Activated CD4-positive, alpha-beta T cell treated with anti-CD3 and anti-CD28 coated beads for 48 hours (primary cell): ENCODE measurements around the gene FGF18.

Source experiments
- DNase-seq: peaks from one replicate; pipeline ENCODE4 v3.0.0-alpha.2; 2020

Gene FGF18

GRCh38 chr5:171444582-171444981 is 25.1 kb downstream of the FGF18 start:
- no peak for DNase-seq

DNA sequence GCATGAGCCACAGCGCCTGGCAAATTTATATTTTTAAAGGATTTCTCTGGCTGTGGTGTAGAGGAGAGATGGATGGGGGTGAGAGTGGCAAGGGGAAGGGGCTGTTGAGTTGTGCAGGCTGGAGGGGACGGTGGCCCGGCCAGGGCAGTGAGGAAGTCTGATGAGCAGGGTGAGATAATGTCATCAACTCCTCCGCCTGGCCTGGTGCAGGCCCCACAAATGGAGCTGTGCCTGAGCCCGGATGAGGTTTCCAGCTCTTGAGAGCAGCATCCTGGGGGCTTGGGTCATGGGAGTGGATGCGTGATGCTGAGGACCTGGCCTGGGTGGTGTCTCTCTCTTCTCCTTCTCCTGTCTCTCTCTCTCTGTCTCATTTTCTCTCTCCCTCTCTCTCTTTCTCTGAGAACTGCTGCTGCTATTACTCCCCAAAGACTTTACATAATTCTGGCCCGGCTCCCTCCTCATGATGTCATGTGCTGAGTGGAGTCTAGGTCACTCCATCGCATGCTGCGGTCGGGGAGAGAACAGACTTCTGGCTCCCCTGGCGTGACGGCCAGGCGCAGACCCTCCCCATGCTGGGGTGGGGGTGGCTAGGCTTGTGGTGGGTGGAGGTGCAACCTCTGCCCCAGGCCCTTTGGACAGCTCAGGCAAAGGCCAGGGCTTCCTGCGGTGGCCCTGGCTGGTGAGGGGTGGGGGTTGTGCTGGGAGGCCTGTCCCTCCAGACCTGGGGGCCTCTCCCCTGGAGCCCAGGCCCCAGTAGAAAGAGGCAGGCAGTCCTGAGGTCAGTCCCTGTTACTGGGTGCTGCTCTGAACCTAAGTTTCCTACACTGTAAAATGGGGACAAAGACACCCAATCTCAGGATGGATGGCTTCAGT is 26.4 kb downstream of the FGF18 start:
- DNase-seq: no peak

GRCh38 chr5:171447226-171447625 is 27.8 kb downstream of the FGF18 start:
- DNase-seq: no peak

DNA sequence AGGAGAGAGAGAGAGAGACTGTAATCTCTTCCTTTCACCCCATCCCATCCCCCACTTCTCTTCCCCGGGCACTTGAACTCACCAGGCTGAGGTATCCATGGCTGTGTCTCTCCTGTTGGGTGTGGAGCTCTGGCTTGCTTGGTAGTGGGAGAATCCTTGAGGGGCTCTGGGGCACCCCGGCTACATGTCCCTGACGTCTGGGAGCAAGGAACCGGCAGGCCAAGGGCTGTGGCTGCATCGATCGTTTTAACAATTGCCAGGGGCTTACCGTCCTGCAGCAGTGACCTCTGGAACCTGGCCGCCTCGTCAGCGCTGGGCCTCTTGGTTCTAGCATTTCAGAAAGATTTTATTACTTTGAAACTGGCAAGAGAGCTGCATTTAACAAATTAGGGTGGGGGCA is 30.0 kb downstream of the FGF18 start:
- DNase-seq: no peak

DNA sequence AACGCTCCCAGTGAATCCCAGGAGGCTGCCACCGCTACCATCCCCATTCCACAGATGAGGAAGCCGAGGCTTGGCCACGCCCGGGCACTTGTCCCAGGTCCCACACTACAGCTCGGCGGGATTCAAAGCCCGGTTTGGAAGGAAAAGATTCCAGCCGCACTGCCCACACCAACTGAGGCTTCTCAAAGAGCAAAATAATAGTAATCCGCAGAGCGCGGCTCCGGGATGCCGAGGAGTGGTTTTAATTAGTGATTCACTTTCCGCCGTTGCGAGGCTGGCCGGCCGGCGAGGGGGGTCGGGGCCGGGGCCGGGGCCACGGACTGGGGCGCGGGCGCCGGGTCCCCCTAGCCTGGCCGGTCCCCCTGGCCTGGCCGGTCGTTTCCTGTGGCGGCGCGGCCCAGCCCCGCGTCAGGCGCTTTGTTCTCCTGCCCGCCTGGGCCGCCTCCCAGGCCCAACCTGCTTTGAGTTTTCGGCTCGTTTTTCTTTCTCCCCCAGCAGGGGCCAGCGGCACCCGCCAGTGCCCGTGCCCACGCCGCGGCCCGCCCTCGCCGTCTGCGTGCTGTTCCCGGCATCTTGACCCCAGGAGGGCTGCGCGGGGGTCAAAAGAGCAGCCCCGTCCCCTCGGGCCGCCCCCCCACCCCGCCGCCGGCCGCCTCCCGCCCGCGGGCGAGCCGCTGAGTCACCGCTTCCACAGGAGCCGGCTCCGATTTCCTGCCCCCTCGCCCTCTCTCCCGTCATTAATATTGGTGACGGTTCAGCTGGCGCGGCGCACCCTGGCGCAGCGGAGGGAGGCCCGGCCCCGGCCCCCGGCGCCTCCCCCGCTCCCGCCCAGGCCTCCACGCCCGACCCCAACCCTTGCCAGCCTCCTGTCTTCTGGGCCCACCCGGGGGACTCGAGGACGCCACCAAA is 31.2 kb downstream of the FGF18 start:
- peak; percentile 43 for DNase-seq

GRCh38 chr5:171451421-171451820 is 32.0 kb downstream of the FGF18 start:
- DNase-seq: no peak

GRCh38 chr5:171453056-171453725 is 33.7 kb downstream of the FGF18 start:
- DNase-seq: no peak

GRCh38 chr5:171453988-171454387 is 34.5 kb downstream of the FGF18 start:
- no peak for DNase-seq

DNA sequence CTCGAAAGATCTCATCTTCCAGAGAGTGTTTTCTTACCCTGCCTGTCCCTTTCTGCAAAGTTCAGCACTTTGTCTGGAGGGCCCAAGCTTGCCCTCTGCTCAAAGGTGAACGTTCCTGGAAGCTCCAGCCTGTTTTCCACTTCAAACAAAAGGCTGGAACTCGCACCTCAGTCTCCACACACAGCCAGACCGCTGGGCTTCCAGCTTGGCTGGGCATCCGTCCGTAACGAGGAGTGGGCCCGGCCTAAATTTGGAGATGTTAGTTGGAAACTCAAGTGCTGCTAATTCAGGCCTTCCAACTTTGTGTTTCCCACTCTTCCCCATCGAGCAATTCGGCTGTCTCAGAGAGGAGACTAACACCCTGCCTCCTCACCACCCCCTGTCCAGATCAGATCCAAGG is 35.1 kb downstream of the FGF18 start:
- no peak for DNase-seq

- no peak for DNase-seq
Measured at GRCh38 chr5:171455522-171455921, 36.1 kb downstream of the FGF18 start.

DNA sequence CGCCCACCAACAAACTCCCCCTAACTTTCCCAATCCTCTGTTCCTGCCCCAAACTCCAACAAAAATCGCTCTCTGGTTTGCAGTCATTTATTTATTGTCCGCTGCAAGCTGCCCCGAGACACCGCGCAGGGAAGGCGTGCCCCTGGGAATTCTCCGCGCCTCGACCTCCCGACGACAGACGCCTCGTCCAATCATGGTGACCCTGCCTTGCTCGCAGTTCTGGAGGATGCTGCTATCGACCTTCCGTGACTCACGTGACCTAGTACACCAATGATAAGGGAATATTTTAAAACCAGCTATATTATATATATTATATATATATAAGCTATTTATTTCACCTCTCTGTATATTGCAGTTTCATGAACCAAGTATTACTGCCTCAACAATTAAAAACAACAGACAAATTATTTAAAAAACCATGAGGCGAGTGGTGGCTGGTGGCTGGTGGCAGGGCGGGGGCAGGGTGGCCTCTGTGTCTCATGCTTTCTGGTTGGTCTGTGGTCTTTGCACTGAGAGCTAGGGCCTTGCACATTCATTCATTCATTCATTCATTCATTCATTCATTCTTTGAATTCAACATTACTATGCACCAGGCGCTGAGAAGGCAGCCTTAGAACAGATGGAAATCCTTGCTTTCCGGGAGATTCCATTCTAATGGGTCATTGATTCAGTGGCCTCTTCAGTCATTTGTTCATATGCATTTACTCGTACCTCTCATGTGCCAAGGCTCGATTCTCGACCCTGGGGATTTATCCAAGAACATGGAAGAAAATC is 37.9 kb downstream of the FGF18 start:
- DNase-seq: no peak

- DNase-seq: no peak
Measured at GRCh38 chr5:171459839-171460238, 40.4 kb downstream of the FGF18 start.

DNA sequence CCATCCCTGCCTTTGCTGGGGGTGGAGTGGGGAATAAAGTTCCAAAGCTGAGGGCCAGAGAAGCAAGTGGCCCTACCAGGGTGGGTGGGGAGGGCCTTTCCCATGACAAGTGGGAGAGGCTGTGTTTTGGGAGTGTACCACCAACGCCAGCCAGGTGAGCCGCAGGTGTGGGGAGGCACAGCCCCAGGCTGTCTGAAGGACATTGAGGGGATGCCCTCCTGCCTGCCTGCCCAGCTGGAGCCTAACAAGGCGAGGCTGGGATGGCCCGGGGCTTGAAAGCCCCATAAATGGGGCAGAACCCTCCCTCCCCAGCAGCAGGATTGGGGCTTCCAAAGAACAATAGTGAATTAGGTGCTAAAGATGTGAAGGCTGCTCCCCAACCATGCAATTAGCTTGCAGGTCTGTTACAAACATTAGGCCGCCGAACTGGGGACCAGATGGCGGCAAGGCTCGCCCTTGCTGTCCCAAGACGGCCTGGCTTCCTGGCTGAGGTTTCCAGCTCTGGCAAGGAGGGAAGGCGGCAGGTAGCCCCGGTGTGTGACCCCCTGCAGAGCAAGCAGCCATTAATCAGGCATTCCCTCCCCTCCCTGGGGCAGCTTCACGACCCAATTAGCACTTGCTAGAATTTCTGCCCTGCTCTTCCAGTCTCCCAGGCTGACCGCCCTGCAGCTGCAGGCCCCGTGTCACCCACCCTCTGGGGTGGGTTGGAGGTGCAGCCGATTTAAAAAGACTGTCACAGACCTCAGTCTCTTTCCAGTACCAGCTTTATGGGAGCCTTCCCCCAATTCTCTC is 42.9 kb downstream of the FGF18 start:
- DNase-seq: no peak

GRCh38 chr5:171462928-171463861 is 43.7 kb downstream of the FGF18 start:
- no peak for DNase-seq

DNA sequence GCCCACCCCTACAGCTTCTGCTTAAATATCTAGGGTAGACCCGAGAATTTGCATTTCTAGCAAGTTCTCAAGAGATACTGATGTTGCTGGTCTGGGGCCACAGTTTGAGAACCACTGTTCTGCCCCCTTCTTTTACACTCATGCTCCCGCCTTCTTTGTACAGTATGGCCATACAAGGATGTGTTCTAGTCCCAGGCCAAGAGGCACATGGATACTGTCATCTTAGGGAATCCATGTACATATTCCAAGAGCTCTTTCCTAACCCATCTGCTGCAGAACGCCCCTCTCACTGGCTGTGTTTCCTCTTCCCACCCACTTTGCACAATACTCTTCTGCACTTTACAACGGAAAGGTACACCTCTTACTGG is 44.4 kb downstream of the FGF18 start:
- DNase-seq: no peak

DNA sequence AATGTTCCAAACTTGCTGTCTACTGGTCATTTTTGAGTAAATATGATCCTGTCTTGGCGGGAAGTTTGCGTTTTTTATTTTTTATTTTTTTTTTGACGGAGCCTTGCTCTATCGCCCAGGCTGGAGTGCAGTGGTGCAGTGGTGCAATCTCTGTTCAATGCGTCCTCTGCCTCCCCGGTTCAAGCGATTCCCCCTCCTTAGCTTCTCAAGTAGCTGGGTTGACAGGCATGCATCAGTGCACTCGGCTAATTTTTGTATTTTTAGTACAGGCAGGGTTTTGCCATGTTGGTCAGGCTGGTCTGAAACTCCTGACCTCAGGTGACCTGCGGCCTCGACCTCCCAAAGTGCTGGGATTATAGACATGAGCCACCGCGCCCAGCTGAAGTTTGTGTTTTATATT is 45.4 kb downstream of the FGF18 start:
- DNase-seq: no peak

DNA sequence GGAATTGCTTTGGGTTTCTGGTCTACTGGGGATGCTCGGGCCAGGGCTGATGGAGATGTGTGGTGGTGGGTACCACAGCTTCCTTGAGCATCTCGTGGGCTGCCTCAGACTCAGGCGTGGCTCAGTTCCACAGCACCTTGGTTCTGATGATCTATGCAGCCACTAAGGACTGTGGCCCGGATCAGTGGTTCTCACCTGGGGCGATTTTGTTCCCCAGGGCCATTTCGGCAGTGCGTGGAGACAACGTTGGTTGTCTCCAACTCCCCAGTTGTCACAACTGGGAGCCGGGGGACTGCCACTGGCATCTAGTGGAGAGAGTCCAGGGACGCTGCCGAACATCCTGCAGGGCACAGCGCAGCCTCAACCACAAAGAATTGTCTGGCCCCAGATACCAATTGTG is 47.7 kb downstream of the FGF18 start:
- DNase-seq: no peak

DNA sequence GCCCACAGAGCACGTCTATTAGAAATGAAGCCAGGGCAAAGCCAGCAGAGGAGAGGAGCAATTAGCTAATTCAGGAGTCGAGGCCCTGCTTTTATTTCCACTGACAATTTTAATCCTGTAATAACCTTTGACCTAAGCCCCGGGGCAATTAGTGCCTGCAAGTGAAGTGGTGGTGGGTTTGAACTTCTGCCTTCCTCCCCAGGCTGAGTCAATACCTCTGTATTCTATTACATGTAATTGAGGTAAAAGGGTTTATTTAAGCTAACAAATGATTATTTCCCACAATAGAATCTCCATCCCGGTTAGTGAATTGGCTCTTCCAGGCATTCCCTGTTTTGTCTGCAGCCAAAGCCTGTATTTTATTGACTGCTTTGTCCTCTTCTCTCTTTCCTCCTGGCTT is 49.9 kb downstream of the FGF18 start:
- DNase-seq: no peak

- DNase-seq: no peak
Measured at GRCh38 chr5:171470420-171470819, 51.0 kb downstream of the FGF18 start.

GRCh38 chr5:171474230-171474813 is 54.9 kb downstream of the FGF18 start:
- no peak for DNase-seq
